HUDEP-2 (cell line): ENCODE data around the gene SSNA1.

Source experiments
- DNase-seq, 76 experiments: peaks; one replicate each; lab custom pipeline; 2025; ENCODE audit not compliant: unreplicated experiment in 76 of 76; lab: John Stamatoyannopoulos, UW

Gene SSNA1

GRCh38 chr9:137198051-137198901, 9.8 kb downstream of the SSNA1 start:
- no peak for DNase-seq

GRCh38 chr9:137198902-137199283, 10.4 kb downstream of the SSNA1 start:
- DNase-seq = no peak

GRCh38 chr9:137199411-137200121, 11.1 kb downstream of the SSNA1 start:
- DNase-seq = no peak

- DNase-seq = peak in 75 of 76 experiments; percentile 33 to 99 (median 98)
Measured at GRCh38 chr9:137200311-137201204, 12.1 kb downstream of the SSNA1 start, which contains the start of gene TPRN. TSS of gene TPRN (minus strand) at chr9:137200741. CDS start at chr9:137200711, 30 bp downstream.

- DNase-seq = no peak
Measured at GRCh38 chr9:137201205-137201868, 12.9 kb downstream of the SSNA1 start.

- DNase-seq = peak in 8 of 76 experiments; percentile 7 to 26 (median 14)
Measured at GRCh38 chr9:137202966-137203365, 14.5 kb downstream of the SSNA1 start.

- DNase-seq = no peak
Measured at GRCh38 chr9:137204731-137205125, 16.3 kb downstream of the SSNA1 start.

- peak in 73 of 76 experiments; percentile 15 to 90 (median 71) for DNase-seq
Measured at GRCh38 chr9:137205126-137206069, 16.9 kb downstream of the SSNA1 start, which contains the start of the genes NDOR1 and TMEM203. TSS of gene NDOR1 (plus strand) at chr9:137205700. CDS start at chr9:137205778, 78 bp downstream. TSS of gene TMEM203 (minus strand) at chr9:137205648. CDS start at chr9:137205414, 234 bp downstream.

GRCh38 chr9:137206602-137207001, 18.1 kb downstream of the SSNA1 start:
- DNase-seq = peak in 50 of 76 experiments; percentile 6 to 70 (median 42)

GRCh38 chr9:137211532-137211931, 23.1 kb downstream of the SSNA1 start:
- no peak for DNase-seq

GRCh38 chr9:137212520-137212919, 24.0 kb downstream of the SSNA1 start:
- no peak for DNase-seq

- peak in 13 of 76 experiments; percentile 3 to 25 (median 16) for DNase-seq
Measured at GRCh38 chr9:137213160-137214060, 24.9 kb downstream of the SSNA1 start.

GRCh38 chr9:137214620-137215019, 26.1 kb downstream of the SSNA1 start:
- no peak for DNase-seq

GRCh38 chr9:137215196-137215986, 26.9 kb downstream of the SSNA1 start:
- DNase-seq = no peak

GRCh38 chr9:137216188-137216965, 27.9 kb downstream of the SSNA1 start:
- DNase-seq = no peak
